DMS79 treated with DMSO at 0.1 percent for 48 hours (cell line): ENCODE data around the gene SLC48A1.

Source experiments
- DNase-seq: peaks from one replicate; lab custom pipeline; 2025; lab: John Stamatoyannopoulos, UW

The SLC48A1 gene

GRCh38 chr12:47757840-47758583 lies 15.0 kb upstream of the SLC48A1 start:
- DNase-seq = no peak

GRCh38 chr12:47758584-47758833 lies 14.5 kb upstream of the SLC48A1 start:
- DNase-seq = no peak

GRCh38 chr12:47758834-47759690 lies 14.0 kb upstream of the SLC48A1 start, which contains the start of gene RAPGEF3:
RAPGEF3 (minus strand) TSS chr12:47758880; CDS start chr12:47758556, 324 bp downstream.
- DNase-seq = peak; percentile 61

GRCh38 chr12:47762850-47763465 lies 10.1 kb upstream of the SLC48A1 start:
- DNase-seq = no peak

GRCh38 chr12:47763481-47764346 lies 9.3 kb upstream of the SLC48A1 start:
- peak; percentile 18 for DNase-seq

- no peak for DNase-seq
These were observed 6.4 kb upstream of the SLC48A1 start for GRCh38 chr12:47766502-47767215.

GRCh38 chr12:47767216-47767724 lies 5.8 kb upstream of the SLC48A1 start:
- DNase-seq = peak; percentile 33

GRCh38 chr12:47768323-47768811 lies 4.7 kb upstream of the SLC48A1 start:
- no peak for DNase-seq

- DNase-seq = no peak
These were observed 3.6 kb upstream of the SLC48A1 start for GRCh38 chr12:47769234-47770085.

GRCh38 chr12:47770086-47770726 lies 2.8 kb upstream of the SLC48A1 start:
- DNase-seq = no peak

GRCh38 chr12:47771304-47771703 lies 1.7 kb upstream of the SLC48A1 start:
- DNase-seq = no peak

- no peak for DNase-seq
These were observed 861 bp upstream of the SLC48A1 start for GRCh38 chr12:47772094-47772660.

- no peak for DNase-seq
These were observed 338 bp upstream of the SLC48A1 start for GRCh38 chr12:47772738-47773061.

GRCh38 chr12:47773858-47774580 lies 981 bp downstream of the SLC48A1 start:
- DNase-seq = no peak

- no peak for DNase-seq
These were observed 1.6 kb downstream of the SLC48A1 start for GRCh38 chr12:47774663-47775062.

GRCh38 chr12:47775100-47775911 lies 2.3 kb downstream of the SLC48A1 start:
- no peak for DNase-seq

GRCh38 chr12:47776471-47777143 lies 3.6 kb downstream of the SLC48A1 start:
- no peak for DNase-seq
